Measurements from ENCODE around the gene CDK14. TPM values are rescaled to one million over a fixed set of nuclear protein-coding genes. Genes with fewer than 3 reads are reported as not detected.

The CDK14 gene
- total and polyA plus RNA-seq, 2 donors, result 8.8 to 78.5 TPM

GRCh38 chr7:90980545-90980944, 384.4 kb downstream of the CDK14 start:
- DNase-seq (ENCODE audit: extremely low spot score), result no peak
- no peak overlapping the region for H3K4me3 ChIP-seq (ENCODE audit: low read depth, low read length)
- no peaks in the 10 kb centered on the region for H3K4me1 ChIP-seq (ENCODE audit: insufficient read depth)
- 19% methylated on average over 2 of the region's 2 CpGs for WGBS
- H3K27ac ChIP-seq (ENCODE audit: low read depth), result no peak overlapping the region
- no peaks in the 10 kb centered on the region for H3K36me3 ChIP-seq (ENCODE audit: insufficient read depth)

GRCh38 chr7:90982228-90982627, 386.1 kb downstream of the CDK14 start:
- H3K4me1 ChIP-seq (ENCODE audit: insufficient read depth), result no peaks in the 10 kb centered on the region
- no peak overlapping the region for H3K4me3 ChIP-seq (ENCODE audit: low read depth, low read length)
- H3K36me3 ChIP-seq (ENCODE audit: insufficient read depth), result no peaks in the 10 kb centered on the region
- WGBS, result 97% methylated on average over 2 of the region's 2 CpGs
- DNase-seq (ENCODE audit: extremely low spot score), result no peak
- no peak overlapping the region for H3K27ac ChIP-seq (ENCODE audit: low read depth)

DNA sequence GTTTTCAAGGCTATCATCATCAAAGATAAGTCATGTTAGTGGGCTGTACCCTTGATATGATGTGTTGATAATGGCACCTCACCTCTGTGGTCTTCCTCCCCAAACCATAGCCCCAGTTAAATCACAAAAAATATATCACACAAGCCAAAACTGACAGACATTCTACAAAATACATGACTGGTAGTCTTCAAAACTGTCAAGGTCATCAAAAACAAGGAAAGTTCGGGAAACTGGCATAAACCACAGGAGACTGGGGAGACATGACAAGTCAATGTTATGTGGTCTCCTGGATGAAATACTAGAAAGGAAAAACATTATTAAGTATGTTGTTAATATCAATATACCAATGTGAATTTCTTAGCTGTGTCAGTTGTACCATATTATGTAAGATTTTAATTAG, 388.6 kb downstream of the CDK14 start:
- no peaks in the 10 kb centered on the region for H3K36me3 ChIP-seq (ENCODE audit: insufficient read depth)
- no peak for DNase-seq (ENCODE audit: extremely low spot score)
- H3K4me3 ChIP-seq (ENCODE audit: low read depth, low read length), result no peak overlapping the region
- no peaks in the 10 kb centered on the region for H3K4me1 ChIP-seq (ENCODE audit: insufficient read depth)
- H3K27ac ChIP-seq (ENCODE audit: low read depth), result no peak overlapping the region
- WGBS, result 97% methylated on average over 1 of the region's 1 CpG

DNA sequence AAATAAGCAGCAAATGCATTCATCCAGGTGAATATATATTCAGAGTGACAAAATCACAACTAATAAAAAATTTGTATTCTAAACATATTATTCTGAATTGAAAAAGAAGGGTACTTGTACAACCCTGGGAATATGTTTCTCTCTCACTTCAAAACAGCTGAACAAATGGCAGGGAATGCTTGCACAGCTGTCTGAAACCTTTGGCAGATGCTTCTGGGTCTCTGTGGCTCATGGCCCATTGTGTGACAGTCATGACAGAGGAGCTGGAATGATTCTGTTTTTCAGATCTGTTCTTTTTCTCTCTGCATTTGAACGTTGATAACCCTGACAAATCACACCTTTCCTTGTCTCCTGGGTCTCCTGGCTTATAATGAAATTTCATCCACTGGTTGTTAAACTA, 392.4 kb downstream of the CDK14 start:
- no peaks in the 10 kb centered on the region for H3K36me3 ChIP-seq (ENCODE audit: insufficient read depth)
- no peaks in the 10 kb centered on the region for H3K4me1 ChIP-seq (ENCODE audit: insufficient read depth)
- no peak overlapping the region for H3K27ac ChIP-seq (ENCODE audit: low read depth)
- no peak overlapping the region for H3K4me3 ChIP-seq (ENCODE audit: low read depth, low read length)
- WGBS, result 39% methylated on average over 1 of the region's 1 CpG
- no peak for DNase-seq (ENCODE audit: extremely low spot score)

GRCh38 chr7:90988996-90989765, 393.1 kb downstream of the CDK14 start:
- WGBS, result 93% methylated on average over 5 of the region's 5 CpGs
- DNase-seq (ENCODE audit: extremely low spot score), result no peak

GRCh38 chr7:90994121-90994520, 398.0 kb downstream of the CDK14 start:
- no peaks in the 10 kb centered on the region for H3K36me3 ChIP-seq (ENCODE audit: insufficient read depth)
- no peak for DNase-seq (ENCODE audit: extremely low spot score)
- H3K4me3 ChIP-seq (ENCODE audit: low read depth, low read length), result no peak overlapping the region
- no peaks in the 10 kb centered on the region for H3K4me1 ChIP-seq (ENCODE audit: insufficient read depth)
- H3K27ac ChIP-seq (ENCODE audit: low read depth), result no peak overlapping the region
- WGBS, result 73% methylated on average over 2 of the region's 2 CpGs

More at GRCh38 chr7:90988996-90989765, 393.1 kb downstream of the CDK14 start:
- no peak overlapping the region for H3K4me3 ChIP-seq (ENCODE audit: low read depth, low read length)
- no peaks in the 10 kb centered on the region for H3K36me3 ChIP-seq (ENCODE audit: insufficient read depth)
- no peaks in the 10 kb centered on the region for H3K4me1 ChIP-seq (ENCODE audit: insufficient read depth)
- H3K27ac ChIP-seq (ENCODE audit: low read depth), result no peak overlapping the region

GRCh38 chr7:90994601-90995000, 398.5 kb downstream of the CDK14 start:
- 95% methylated on average over 5 of the region's 5 CpGs for WGBS
- Histone ChIP-seq H3K36me3 (ENCODE audit: insufficient read depth) (no peaks in the 10 kb centered on the region), H3K27ac (ENCODE audit: low read depth) (no peak overlapping the region), H3K4me1 (ENCODE audit: insufficient read depth) (no peaks in the 10 kb centered on the region), H3K4me3 (ENCODE audit: low read depth, low read length) (no peak overlapping the region)
- DNase-seq (ENCODE audit: extremely low spot score), result no peak

DNA sequence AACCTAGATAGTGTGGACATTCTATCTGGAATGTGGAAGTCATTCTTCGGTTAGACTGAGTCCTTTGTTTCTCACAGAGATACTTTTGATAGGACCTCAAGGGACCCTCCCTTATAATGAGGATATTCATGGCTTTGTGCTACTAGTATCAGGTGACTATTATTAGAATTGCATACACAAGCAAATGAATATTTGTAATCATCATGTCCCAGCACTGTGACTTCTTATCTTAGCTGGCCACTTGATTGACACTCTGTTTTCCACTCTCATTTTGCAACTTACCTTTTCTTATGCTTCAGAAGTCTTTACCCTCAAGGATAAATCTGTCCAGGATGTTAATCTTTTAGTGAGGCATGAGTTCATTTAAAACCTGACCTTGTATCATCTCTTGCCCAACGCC, 399.9 kb downstream of the CDK14 start:
- WGBS, result 88% methylated on average over 2 of the region's 2 CpGs
- no peaks in the 10 kb centered on the region for H3K4me1 ChIP-seq (ENCODE audit: insufficient read depth)
- no peak overlapping the region for H3K27ac ChIP-seq (ENCODE audit: low read depth)
- no peaks in the 10 kb centered on the region for H3K36me3 ChIP-seq (ENCODE audit: insufficient read depth)
- no peak for DNase-seq (ENCODE audit: extremely low spot score)
- no peak overlapping the region for H3K4me3 ChIP-seq (ENCODE audit: low read depth, low read length)

GRCh38 chr7:90999989-91000979, 404.2 kb downstream of the CDK14 start:
- Histone ChIP-seq H3K27ac (ENCODE audit: low read depth) (no peak overlapping the region), H3K36me3 (ENCODE audit: insufficient read depth) (no peaks in the 10 kb centered on the region), H3K4me1 (ENCODE audit: insufficient read depth) (no peaks in the 10 kb centered on the region), H3K4me3 (ENCODE audit: low read depth, low read length) (no peak overlapping the region)
- no peak for DNase-seq (ENCODE audit: extremely low spot score)
- WGBS, result 65% methylated on average over 5 of the region's 5 CpGs

DNA sequence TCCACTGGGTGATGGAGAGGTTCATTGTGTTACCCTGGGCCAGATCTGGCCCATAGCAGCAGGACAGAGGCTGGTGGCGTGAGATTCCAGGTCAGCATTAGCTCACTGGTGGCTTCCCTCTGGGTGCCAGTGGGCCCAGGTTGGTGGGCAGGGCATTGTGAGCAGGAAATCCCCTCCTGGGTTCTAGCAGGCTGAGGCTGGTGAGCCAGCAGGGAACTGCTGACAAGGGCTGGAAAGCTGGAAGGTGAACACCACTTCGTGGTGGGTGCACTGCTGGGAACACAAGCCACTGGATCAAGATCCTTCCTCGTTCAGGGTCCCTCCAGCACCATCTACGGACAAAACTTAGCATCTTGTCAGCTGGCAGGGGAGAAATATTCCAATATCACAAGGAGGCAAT, 408.9 kb downstream of the CDK14 start:
- no peak for DNase-seq (ENCODE audit: extremely low spot score)
- no peaks in the 10 kb centered on the region for H3K4me1 ChIP-seq (ENCODE audit: insufficient read depth)
- H3K4me3 ChIP-seq (ENCODE audit: low read depth, low read length), result no peak overlapping the region
- no peak overlapping the region for H3K27ac ChIP-seq (ENCODE audit: low read depth)
- H3K36me3 ChIP-seq (ENCODE audit: insufficient read depth), result no peaks in the 10 kb centered on the region
- WGBS, result 93% methylated on average over 4 of the region's 4 CpGs

GRCh38 chr7:91005841-91006240, 409.7 kb downstream of the CDK14 start:
- Histone ChIP-seq H3K27ac (ENCODE audit: low read depth) (no peak overlapping the region), H3K4me3 (ENCODE audit: low read depth, low read length) (no peak overlapping the region), H3K4me1 (ENCODE audit: insufficient read depth) (no peaks in the 10 kb centered on the region), H3K36me3 (ENCODE audit: insufficient read depth) (no peaks in the 10 kb centered on the region)
- DNase-seq (ENCODE audit: extremely low spot score), result no peak
- WGBS, result 90% methylated on average over 9 of the region's 9 CpGs

- no peak for DNase-seq (ENCODE audit: extremely low spot score)
- Histone ChIP-seq H3K27ac (ENCODE audit: low read depth) (no peak overlapping the region), H3K4me3 (ENCODE audit: low read depth, low read length) (no peak overlapping the region), H3K36me3 (ENCODE audit: insufficient read depth) (no peaks in the 10 kb centered on the region), H3K4me1 (ENCODE audit: insufficient read depth) (no peaks in the 10 kb centered on the region)
- 54% methylated on average over 1 of the region's 1 CpG for WGBS
These were observed 411.2 kb downstream of the CDK14 start for GRCh38 chr7:91007371-91007770.

GRCh38 chr7:91013078-91013477, 417.0 kb downstream of the CDK14 start:
- 87% methylated on average over 1 of the region's 1 CpG for WGBS
- Histone ChIP-seq H3K4me3 (ENCODE audit: low read depth, low read length) (no peak overlapping the region), H3K4me1 (ENCODE audit: insufficient read depth) (no peaks in the 10 kb centered on the region), H3K27ac (ENCODE audit: low read depth) (no peak overlapping the region), H3K36me3 (ENCODE audit: insufficient read depth) (no peaks in the 10 kb centered on the region)
- DNase-seq (ENCODE audit: extremely low spot score), result no peak
